ENCODE measurements around the gene FAM78B. TPM values are rescaled to one million over a fixed set of nuclear protein-coding genes. Genes with fewer than 3 reads are reported as not detected.

Gene FAM78B
- total RNA-seq, 5 donors from 2014 or later (not counting 1 experiment from before 2014, with no cell fraction given), result 0.09 to 0.56 (median 0.36) TPM; not detected in 1

DNA sequence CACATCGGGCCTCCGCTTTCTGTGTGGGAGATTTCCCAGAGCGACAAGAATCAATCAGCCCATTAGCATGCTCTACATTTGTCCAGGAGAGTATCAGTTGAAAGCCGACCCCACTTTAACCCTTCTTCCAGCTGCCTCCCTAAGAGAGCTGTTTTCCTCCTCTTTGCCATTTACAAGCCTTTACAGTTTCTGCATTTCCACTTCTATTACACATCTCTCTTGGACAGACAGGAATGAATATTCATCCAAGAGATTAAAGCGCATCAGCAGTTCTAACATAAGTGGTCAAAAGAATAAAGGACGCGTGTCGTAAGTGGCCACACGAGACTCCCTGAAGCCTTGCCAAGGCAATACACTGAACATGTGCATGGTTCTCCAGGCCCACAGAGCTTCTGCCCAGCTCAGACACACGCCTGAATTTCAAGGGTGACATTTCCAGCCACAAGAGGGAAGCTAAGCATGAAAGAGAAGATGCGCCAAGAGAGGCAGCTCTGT, 47.3 kb downstream of the FAM78B start:
- ATAC-seq (replicated peaks in 1 of 4), result no peak
- 78% methylated on average over 6 of the region's 11 CpGs for WGBS (ENCODE audit: insufficient coverage)
- no peaks in the 10 kb centered on the region for H3K9me3 ChIP-seq
- H3K27ac ChIP-seq (ENCODE audit: low read length), result no peak overlapping the region
- Mint-ChIP-seq H3K27ac (no peak overlapping the region), H3K9me3 (no peaks in the 10 kb centered on the region), H3K4me3 (no peak overlapping the region), H3K36me3 (no peaks in the 10 kb centered on the region), H3K27me3 (peaks cover 1 to 5% of the 10 kb centered on the region in 2 donors), H3K4me1 (no peaks in the 10 kb centered on the region)
- H3K4me3 ChIP-seq (ENCODE audit: control insufficient read depth in 1 of 2, extremely low read depth in 1 of 2, low read length in 1 of 2), result no peak overlapping the region
- CTCF ChIA-PET, result no interaction called here
- H3K27me3 ChIP-seq (replicated peaks in 1 of 2; ENCODE audit: control insufficient read depth in 2 of 2, extremely low read depth in 1 of 2, insufficient read depth in 2 of 2, low read length in 1 of 2), result no peaks in the 10 kb centered on the region
- POLR2A ChIA-PET, result no interaction called here
- H3K4me1 ChIP-seq (ENCODE audit: control insufficient read depth in 1 of 2, extremely low read depth in 1 of 2, insufficient read depth in 2 of 2, low read length in 2 of 2), result no peaks in the 10 kb centered on the region
- no peak for DNase-seq
- H3K36me3 ChIP-seq (ENCODE audit: control insufficient read depth in 2 of 2, extremely low read depth in 1 of 2, insufficient read depth in 1 of 2, low read length in 1 of 2), result no peaks in the 10 kb centered on the region

DNA sequence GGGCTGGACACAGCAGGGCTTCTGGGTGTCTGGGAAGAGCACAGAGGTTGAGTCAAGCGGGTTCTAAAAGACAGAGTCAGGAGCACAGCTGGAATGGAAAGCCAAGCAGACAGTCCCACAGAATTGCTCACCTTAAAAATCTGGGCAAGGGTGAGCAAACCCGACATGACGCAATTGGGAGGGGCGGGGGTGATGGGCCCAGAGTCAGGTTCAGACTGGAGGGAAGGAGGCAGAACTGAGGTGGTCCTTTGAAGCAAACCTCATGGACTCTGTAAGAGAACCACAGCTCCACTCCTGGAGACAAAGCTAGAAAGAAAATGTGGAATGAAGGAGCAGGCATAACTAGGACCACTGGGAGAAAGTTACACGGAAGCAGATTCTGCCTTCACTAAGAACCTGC, 49.0 kb downstream of the FAM78B start:
- Histone ChIP-seq H3K4me1 (ENCODE audit: control insufficient read depth in 1 of 2, extremely low read depth in 1 of 2, insufficient read depth in 2 of 2, low read length in 2 of 2) (no peaks in the 10 kb centered on the region), H3K36me3 (ENCODE audit: control insufficient read depth in 2 of 2, extremely low read depth in 1 of 2, insufficient read depth in 1 of 2, low read length in 1 of 2) (no peaks in the 10 kb centered on the region), H3K27me3 (replicated peaks in 1 of 2; ENCODE audit: control insufficient read depth in 2 of 2, extremely low read depth in 1 of 2, insufficient read depth in 2 of 2, low read length in 1 of 2) (no peaks in the 10 kb centered on the region), H3K4me3 (ENCODE audit: control insufficient read depth in 1 of 2, extremely low read depth in 1 of 2, low read length in 1 of 2) (no peak overlapping the region), H3K27ac (ENCODE audit: low read length) (no peak overlapping the region), H3K9me3 (no peaks in the 10 kb centered on the region)
- ATAC-seq (replicated peaks in 1 of 4) (no peak), DNase-seq (no peak)
- no peak overlapping the region for H3K4me3 Mint-ChIP-seq
- H3K27ac Mint-ChIP-seq, result no peak overlapping the region
- no peaks in the 10 kb centered on the region for H3K4me1 Mint-ChIP-seq
- H3K9me3 Mint-ChIP-seq, result no peaks in the 10 kb centered on the region
- CTCF ChIA-PET, result no interaction called here
- WGBS (ENCODE audit: insufficient coverage), result 76% methylated on average over 5 of the region's 5 CpGs
- H3K27me3 Mint-ChIP-seq, result peaks cover 1 to 5% of the 10 kb centered on the region in 2 donors
- POLR2A ChIA-PET, result no interaction called here
- H3K36me3 Mint-ChIP-seq, result no peaks in the 10 kb centered on the region

DNA sequence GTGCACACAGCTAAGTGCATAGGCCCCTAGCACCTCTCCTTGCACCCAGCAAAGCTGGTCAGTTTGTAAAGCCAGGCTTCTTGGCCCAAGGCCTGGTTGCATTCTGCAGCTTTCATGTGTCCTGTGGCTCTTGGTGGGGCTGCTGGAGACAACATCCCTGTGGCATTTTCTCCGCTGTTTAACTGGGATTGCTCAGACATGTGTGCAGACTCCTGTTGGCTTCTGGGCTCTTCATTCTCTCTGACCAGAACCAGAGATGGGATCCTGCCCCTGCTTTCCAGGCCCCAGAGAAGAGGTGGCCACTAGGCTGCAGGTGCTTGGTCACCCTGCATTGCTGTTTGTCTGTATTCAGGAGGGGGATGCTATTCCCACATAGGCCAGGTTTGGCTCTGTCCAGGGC, 50.8 kb downstream of the FAM78B start:
- 100% methylated on average over 1 of the region's 1 CpG for WGBS (ENCODE audit: insufficient coverage)
- DNase-seq (no peak), ATAC-seq (replicated peaks in 1 of 4) (no peak)
- Histone ChIP-seq H3K27me3 (replicated peaks in 1 of 2; ENCODE audit: control insufficient read depth in 2 of 2, extremely low read depth in 1 of 2, insufficient read depth in 2 of 2, low read length in 1 of 2) (no peaks in the 10 kb centered on the region), H3K27ac (ENCODE audit: low read length) (no peak overlapping the region), H3K4me1 (ENCODE audit: control insufficient read depth in 1 of 2, extremely low read depth in 1 of 2, insufficient read depth in 2 of 2, low read length in 2 of 2) (no peaks in the 10 kb centered on the region), H3K4me3 (ENCODE audit: control insufficient read depth in 1 of 2, extremely low read depth in 1 of 2, low read length in 1 of 2) (no peak overlapping the region), H3K36me3 (ENCODE audit: control insufficient read depth in 2 of 2, extremely low read depth in 1 of 2, insufficient read depth in 1 of 2, low read length in 1 of 2) (no peaks in the 10 kb centered on the region), H3K9me3 (no peaks in the 10 kb centered on the region)
- peaks cover 1 to 5% of the 10 kb centered on the region in 2 donors for H3K27me3 Mint-ChIP-seq
- H3K4me1 Mint-ChIP-seq, result no peaks in the 10 kb centered on the region
- H3K27ac Mint-ChIP-seq, result no peak overlapping the region
- CTCF ChIA-PET, result no interaction called here
- H3K9me3 Mint-ChIP-seq, result no peaks in the 10 kb centered on the region
- POLR2A ChIA-PET, result no interaction called here
- no peaks in the 10 kb centered on the region for H3K36me3 Mint-ChIP-seq
- no peak overlapping the region for H3K4me3 Mint-ChIP-seq

DNA sequence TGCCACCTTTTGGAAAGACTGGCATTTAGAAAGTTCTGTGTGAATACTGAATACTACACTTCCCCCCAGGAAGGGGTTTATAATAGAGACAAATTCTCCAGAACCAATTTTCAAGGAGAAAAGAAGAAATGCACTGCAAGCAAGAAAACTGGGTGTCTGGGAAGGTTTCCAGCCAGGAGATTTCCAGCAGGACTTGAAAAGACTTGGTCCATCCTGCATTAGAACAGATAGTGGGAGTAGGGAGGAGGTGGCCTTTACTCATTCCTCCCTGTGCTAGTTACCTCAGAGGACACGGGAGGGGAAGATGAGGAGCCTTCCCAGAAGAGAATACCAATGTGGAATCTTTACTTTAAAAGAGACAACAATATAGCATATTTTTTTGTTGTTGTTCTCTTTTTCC, 52.4 kb downstream of the FAM78B start:
- H3K4me1 ChIP-seq (ENCODE audit: control insufficient read depth in 1 of 2, extremely low read depth in 1 of 2, insufficient read depth in 2 of 2, low read length in 2 of 2), result no peaks in the 10 kb centered on the region
- no peak overlapping the region for H3K4me3 ChIP-seq (ENCODE audit: control insufficient read depth in 1 of 2, extremely low read depth in 1 of 2, low read length in 1 of 2)
- H3K4me1 Mint-ChIP-seq, result no peaks in the 10 kb centered on the region
- H3K9me3 Mint-ChIP-seq, result no peaks in the 10 kb centered on the region
- CTCF ChIA-PET, result interaction anchor here in 1 of 2 donors (0.6 kb wide), 1 partner anchor 133 kb away, joined by 4 read pairs; no protein-coding TSS in a partner anchor
- H3K36me3 Mint-ChIP-seq, result no peaks in the 10 kb centered on the region
- H3K27ac ChIP-seq (ENCODE audit: low read length), result no peak overlapping the region
- no CpG with 5 or more reads among the region's 1 CpG for WGBS (ENCODE audit: insufficient coverage)
- ATAC-seq (replicated peaks in 1 of 4), result no peak
- H3K27ac Mint-ChIP-seq, result no peak overlapping the region
- H3K9me3 ChIP-seq, result no peaks in the 10 kb centered on the region
- peaks cover 1 to 2% of the 10 kb centered on the region in 2 donors for H3K27me3 Mint-ChIP-seq
- H3K36me3 ChIP-seq (ENCODE audit: control insufficient read depth in 2 of 2, extremely low read depth in 1 of 2, insufficient read depth in 1 of 2, low read length in 1 of 2), result no peaks in the 10 kb centered on the region
- H3K27me3 ChIP-seq (replicated peaks in 1 of 2; ENCODE audit: control insufficient read depth in 2 of 2, extremely low read depth in 1 of 2, insufficient read depth in 2 of 2, low read length in 1 of 2), result no peaks in the 10 kb centered on the region
- POLR2A ChIA-PET, result no interaction called here
- no peak overlapping the region for H3K4me3 Mint-ChIP-seq
- no peak for DNase-seq

- Mint-ChIP-seq H3K4me3 (no peak overlapping the region), H3K9me3 (no peaks in the 10 kb centered on the region), H3K4me1 (no peaks in the 10 kb centered on the region), H3K27ac (no peak overlapping the region), H3K27me3 (no peaks in the 10 kb centered on the region), H3K36me3 (no peaks in the 10 kb centered on the region)
- WGBS (ENCODE audit: insufficient coverage), result 71% methylated on average over 1 of the region's 1 CpG
- ATAC-seq (replicated peaks in 1 of 4), result no peak
- Histone ChIP-seq H3K4me1 (ENCODE audit: control insufficient read depth in 1 of 2, extremely low read depth in 1 of 2, insufficient read depth in 2 of 2, low read length in 2 of 2) (no peaks in the 10 kb centered on the region), H3K27me3 (replicated peaks in 1 of 2; ENCODE audit: control insufficient read depth in 2 of 2, extremely low read depth in 1 of 2, insufficient read depth in 2 of 2, low read length in 1 of 2) (no peaks in the 10 kb centered on the region), H3K4me3 (ENCODE audit: control insufficient read depth in 1 of 2, extremely low read depth in 1 of 2, low read length in 1 of 2) (no peak overlapping the region), H3K36me3 (ENCODE audit: control insufficient read depth in 2 of 2, extremely low read depth in 1 of 2, insufficient read depth in 1 of 2, low read length in 1 of 2) (no peaks in the 10 kb centered on the region), H3K27ac (ENCODE audit: low read length) (no peak overlapping the region), H3K9me3 (no peaks in the 10 kb centered on the region)
- DNase-seq, result no peak
- POLR2A ChIA-PET, result no interaction called here
- CTCF ChIA-PET, result interaction anchor here in 1 of 2 donors (0.6 kb wide), 1 partner anchor 132 kb away, joined by 4 read pairs; no protein-coding TSS in a partner anchor
Measured at GRCh38 chr1:166113630-166114029, 53.2 kb downstream of the FAM78B start.

GRCh38 chr1:166113031-166113430, 53.8 kb downstream of the FAM78B start:
- no peak for DNase-seq
- no peaks in the 10 kb centered on the region for H3K4me1 Mint-ChIP-seq

GRCh38 chr1:166112425-166112824, 54.4 kb downstream of the FAM78B start:
- H3K36me3 Mint-ChIP-seq, result no peaks in the 10 kb centered on the region

More at GRCh38 chr1:166113031-166113430, 53.8 kb downstream of the FAM78B start:
- ChIA-PET POLR2A (no interaction called here), CTCF (no interaction called here)
- H3K9me3 Mint-ChIP-seq, result peaks cover 0 to 3% (median 0%) of the 10 kb centered on the region in 3 donors
- H3K4me3 ChIP-seq (ENCODE audit: control insufficient read depth in 1 of 2, extremely low read depth in 1 of 2, low read length in 1 of 2), result no peak overlapping the region
- H3K27ac ChIP-seq (ENCODE audit: low read length), result no peak overlapping the region
- H3K27ac Mint-ChIP-seq, result no peak overlapping the region
- no peaks in the 10 kb centered on the region for H3K36me3 ChIP-seq (ENCODE audit: control insufficient read depth in 2 of 2, extremely low read depth in 1 of 2, insufficient read depth in 1 of 2, low read length in 1 of 2)
- H3K4me1 ChIP-seq (ENCODE audit: control insufficient read depth in 1 of 2, extremely low read depth in 1 of 2, insufficient read depth in 2 of 2, low read length in 2 of 2), result no peaks in the 10 kb centered on the region
- no peak overlapping the region for H3K4me3 Mint-ChIP-seq
- H3K9me3 ChIP-seq, result no peaks in the 10 kb centered on the region
- WGBS (ENCODE audit: insufficient coverage), result no CpG with 5 or more reads among the region's 3 CpGs
- no peaks in the 10 kb centered on the region for H3K27me3 ChIP-seq (replicated peaks in 1 of 2; ENCODE audit: control insufficient read depth in 2 of 2, extremely low read depth in 1 of 2, insufficient read depth in 2 of 2, low read length in 1 of 2)
- H3K36me3 Mint-ChIP-seq, result no peaks in the 10 kb centered on the region
- H3K27me3 Mint-ChIP-seq, result no peaks in the 10 kb centered on the region
- no peak for ATAC-seq (replicated peaks in 1 of 4)

More at GRCh38 chr1:166112425-166112824, 54.4 kb downstream of the FAM78B start:
- ChIA-PET CTCF (no interaction called here), POLR2A (no interaction called here)
- Mint-ChIP-seq H3K4me3 (no peak overlapping the region), H3K4me1 (no peaks in the 10 kb centered on the region), H3K27ac (no peak overlapping the region), H3K9me3 (peaks cover 0 to 3% (median 0%) of the 10 kb centered on the region in 3 donors), H3K27me3 (no peaks in the 10 kb centered on the region)
- DNase-seq (no peak), ATAC-seq (replicated peaks in 1 of 4) (no peak)
- no CpG with 5 or more reads among the region's 2 CpGs for WGBS (ENCODE audit: insufficient coverage)
- H3K9me3 ChIP-seq, result no peaks in the 10 kb centered on the region
- no peak overlapping the region for H3K27ac ChIP-seq (ENCODE audit: low read length)
- H3K4me3 ChIP-seq (ENCODE audit: control insufficient read depth in 1 of 2, extremely low read depth in 1 of 2, low read length in 1 of 2), result no peak overlapping the region
- no peaks in the 10 kb centered on the region for H3K4me1 ChIP-seq (ENCODE audit: control insufficient read depth in 1 of 2, extremely low read depth in 1 of 2, insufficient read depth in 2 of 2, low read length in 2 of 2)
- no peaks in the 10 kb centered on the region for H3K36me3 ChIP-seq (ENCODE audit: control insufficient read depth in 2 of 2, extremely low read depth in 1 of 2, insufficient read depth in 1 of 2, low read length in 1 of 2)
- H3K27me3 ChIP-seq (replicated peaks in 1 of 2; ENCODE audit: control insufficient read depth in 2 of 2, extremely low read depth in 1 of 2, insufficient read depth in 2 of 2, low read length in 1 of 2), result no peaks in the 10 kb centered on the region
